H1 (cell line): Measurements from ENCODE around the gene FXYD5. TPM values are rescaled to one million over a fixed set of nuclear protein-coding genes. Genes with fewer than 3 reads are reported as not detected.

Experiments
- CTCF ChIA-PET: fragments of 300-600 bp; sonication (Branson Sonifier 250); formaldehyde crosslinking; loops from one replicate; lab custom pipeline; 2021; ENCODE audit not compliant: partially characterized antibody; lab: Charles Lee
- POLR2A ChIA-PET: fragments of 300-600 bp; sonication (Branson Sonifier 250); formaldehyde crosslinking; loops from one replicate; lab custom pipeline; 2021; ENCODE audit warnings: inconsistent platforms; ENCODE audit not compliant: partially characterized antibody; lab: Charles Lee
- DNase-seq, 2 experiments: peaks; one replicate each; pipeline versions ENCODE4 v3.0.0 to v3.0.0-alpha.2; 2010 to 2022; ENCODE audit warnings: low spot score in 2 of 2, low read depth in 1 of 2, mixed read lengths in 1 of 2
- FAIRE-seq: peaks from 2 replicates; lab custom pipeline; 2011; peaks lifted over from hg19 to GRCh38; lab: Jason Lieb, UNC
- H2AFZ ChIP-seq: 2 replicates; pipeline ENCODE4 v1.8.1; 2012; ENCODE audit warnings: low read length, inconsistent platforms
- H2AK5ac ChIP-seq: 2 replicates; pipeline ENCODE4 v1.6.1; 2013; ENCODE audit warnings: low read depth, low read length
- H2BK120ac ChIP-seq: replicated peaks from 2 replicates; pipeline ENCODE3; 2013; ENCODE audit warnings: low read depth, low read length, inconsistent platforms
- H2BK12ac ChIP-seq: 2 replicates; pipeline ENCODE4 v1.6.1; 2013; ENCODE audit warnings: low read depth, low read length
- H2BK15ac ChIP-seq: 2 replicates; pipeline ENCODE4 v1.6.1; 2013; ENCODE audit warnings: low read length
- H2BK20ac ChIP-seq: 2 replicates; pipeline ENCODE4 v1.6.1; 2013; ENCODE audit warnings: low read length
- H2BK5ac ChIP-seq: 2 replicates; pipeline ENCODE4 v1.6.1; 2013; ENCODE audit warnings: low read depth, low read length
- H3K14ac ChIP-seq: 2 replicates; pipeline ENCODE4 v1.6.1; 2013; ENCODE audit warnings: inconsistent platforms; ENCODE audit not compliant: insufficient read length
- H3K18ac ChIP-seq: 2 replicates; pipeline ENCODE4 v1.6.1; 2013; ENCODE audit warnings: low read length; ENCODE audit errors: extremely low read depth
- H3K23ac ChIP-seq: 2 replicates; pipeline ENCODE4 v1.6.1; 2013; ENCODE audit warnings: inconsistent platforms; ENCODE audit not compliant: insufficient read length
- H3K23me2 ChIP-seq: 2 replicates; pipeline ENCODE4 v1.6.1; 2013; ENCODE audit warnings: low read depth, low read length
- H3K27ac ChIP-seq: 2 replicates; pipeline ENCODE4 v1.6.1; 2011; ENCODE audit warnings: low read depth, low read length, inconsistent platforms
- H3K27me3 ChIP-seq, 4 experiments: replicated peaks in 1 of 4; 1 replicate in 1 of 4; 2 replicates in 3 of 4; pipeline versions ENCODE4 v1.6.1 to v1.8.1; 2011 to 2013; ENCODE audit warnings: low read length in 3 of 4, mild to moderate bottlenecking in 3 of 4, inconsistent platforms in 2 of 4, mixed read lengths in 2 of 4, moderate library complexity in 1 of 4; ENCODE audit not compliant: control insufficient read depth in 3 of 4, insufficient read depth in 3 of 4; ENCODE audit errors: extremely low read depth in 1 of 4
- H3K36me3 ChIP-seq, 4 experiments: 2 replicates each; pipeline versions ENCODE4 v1.6.1 to v1.8.1; 2011 to 2013; ENCODE audit warnings: mild to moderate bottlenecking in 4 of 4, low read length in 3 of 4, moderate library complexity in 2 of 4, control low read depth in 1 of 4, inconsistent platforms in 1 of 4; ENCODE audit not compliant: insufficient read depth in 4 of 4, control insufficient read depth in 2 of 4
- H3K4ac ChIP-seq: replicated peaks from 2 replicates; pipeline ENCODE3; 2013; ENCODE audit warnings: low read length, low read depth, mixed read lengths, inconsistent platforms; ENCODE audit not compliant: insufficient read length
- H3K4me1 ChIP-seq, 4 experiments: replicated peaks in 1 of 4; 1 replicate in 1 of 4; 2 replicates in 3 of 4; pipeline versions ENCODE4 v1.6.1 to v1.8.1; 2011 to 2013; ENCODE audit warnings: low read length in 3 of 4, inconsistent platforms in 2 of 4, mixed read lengths in 1 of 4; ENCODE audit not compliant: insufficient read depth in 4 of 4, control insufficient read depth in 3 of 4
- H3K4me2 ChIP-seq, 2 experiments: 2 replicates each; pipeline versions ENCODE4 v1.6.1 to v1.8.1; 2011 to 2013; ENCODE audit warnings: low read depth in 2 of 2, low read length in 2 of 2, control low read depth in 1 of 2, inconsistent platforms in 1 of 2, mild to moderate bottlenecking in 1 of 2; ENCODE audit not compliant: insufficient read depth in 1 of 2
- H3K4me3 ChIP-seq, 4 experiments: fragments of 200-600, 300-600 bp in 1 of 4; sonication (generic), shearing (Covaris generic), sonication (Bioruptor Twin) in 1 of 4; 2 replicates each; pipeline versions ENCODE4 v1.5.1 to v1.8.1; 2011 to 2016; ENCODE audit warnings: low read length in 4 of 4, low read depth in 3 of 4, control low read depth in 2 of 4, inconsistent platforms in 2 of 4, mild to moderate bottlenecking in 2 of 4, mixed read lengths in 1 of 4, moderate library complexity in 1 of 4; ENCODE audit not compliant: insufficient read depth in 2 of 4; ENCODE audit errors: extremely low read depth in 1 of 4
- H3K56ac ChIP-seq: replicated peaks from 2 replicates; pipeline ENCODE3; 2013; ENCODE audit warnings: low read depth, mild to moderate bottlenecking, mixed read lengths, low read length, inconsistent platforms; ENCODE audit not compliant: insufficient read length
- H3K79me1 ChIP-seq: 2 replicates; pipeline ENCODE4 v1.6.1; 2013; ENCODE audit warnings: low read depth, low read length, control low read depth
- H3K79me2 ChIP-seq, 2 experiments: 2 replicates each; pipeline versions ENCODE4 v1.6.1 to v1.8.1; 2012 to 2013; ENCODE audit warnings: low read length in 2 of 2, mild to moderate bottlenecking in 2 of 2, inconsistent platforms in 1 of 2; ENCODE audit not compliant: insufficient read depth in 2 of 2, control insufficient read depth in 1 of 2
- H3K9ac ChIP-seq, 4 experiments: replicated peaks in 1 of 4; 1 replicate in 1 of 4; 2 replicates in 3 of 4; pipeline versions ENCODE4 v1.6.1 to v1.8.1; 2011 to 2013; ENCODE audit warnings: low read depth in 3 of 4, low read length in 3 of 4, control low read depth in 2 of 4, mild to moderate bottlenecking in 2 of 4, moderate library complexity in 2 of 4, inconsistent platforms in 1 of 4; ENCODE audit errors: extremely low read depth in 1 of 4
- H3K9me3 ChIP-seq, 2 experiments: 2 replicates each; pipeline versions ENCODE4 v1.6.1 to v1.8.1; 2012 to 2013; ENCODE audit warnings: mild to moderate bottlenecking in 2 of 2, moderate library complexity in 2 of 2, control low read depth in 1 of 2, inconsistent platforms in 1 of 2, low read depth in 1 of 2, low read length in 1 of 2, mixed read lengths in 1 of 2; ENCODE audit not compliant: insufficient read depth in 2 of 2
- H4K20me1 ChIP-seq, 2 experiments: replicated peaks in 1 of 2; 2 replicates each; pipeline versions ENCODE3 to v1.8.1; 2011 to 2013; ENCODE audit warnings: inconsistent platforms in 2 of 2, low read length in 2 of 2, mild to moderate bottlenecking in 1 of 2; ENCODE audit not compliant: insufficient read depth in 2 of 2, control insufficient read depth in 1 of 2
- H4K5ac ChIP-seq: 2 replicates; pipeline ENCODE4 v1.6.1; 2013; ENCODE audit warnings: low read length, low read depth, mixed read lengths, inconsistent platforms; ENCODE audit not compliant: insufficient read length
- H4K8ac ChIP-seq: 2 replicates; pipeline ENCODE4 v1.8.0; 2013; ENCODE audit warnings: mild to moderate bottlenecking, moderate library complexity, low read length, inconsistent platforms; ENCODE audit not compliant: insufficient read depth; ENCODE audit errors: extremely low read depth
- H4K91ac ChIP-seq: replicated peaks from 2 replicates; pipeline ENCODE3; 2013; ENCODE audit warnings: low read length, mixed read lengths, inconsistent platforms; ENCODE audit not compliant: insufficient read length
- FOSL1 ChIP-seq: IDR thresholded peaks from 2 replicates; pipeline ENCODE4 v1.6.1; 2011; ENCODE audit warnings: mild to moderate bottlenecking, low read depth, low read length, moderate library complexity; ENCODE audit not compliant: insufficient read depth
- JUN ChIP-seq: IDR thresholded peaks from 2 replicates; pipeline ENCODE4 v1.6.1; 2011; ENCODE audit warnings: low read depth, mild to moderate bottlenecking, improper control_type of control experiment, low read length
- KDM4A ChIP-seq: IDR thresholded peaks from one replicate; pipeline ENCODE4 v1.7.1; 2012; ENCODE audit warnings: low read depth, mild to moderate bottlenecking, moderate library complexity, low read length, inconsistent platforms; ENCODE audit not compliant: severe bottlenecking
- KDM5A ChIP-seq: fragments of 200-600 bp; IDR thresholded peaks from 2 replicates; pipeline ENCODE4 v1.7.1; 2012; ENCODE audit warnings: mild to moderate bottlenecking, low read length, inconsistent platforms, mixed read lengths
- POLR2A ChIP-seq, 2 experiments: IDR thresholded peaks; 1 replicate in 1 of 2; 2 replicates in 1 of 2; pipeline ENCODE4 v1.6.1; 2011; ENCODE audit warnings: low read depth in 2 of 2, low read length in 2 of 2, mild to moderate bottlenecking in 2 of 2; ENCODE audit errors: control extremely low read depth in 1 of 2
- RAD21 ChIP-seq, 2 experiments: IDR thresholded peaks in 1 of 2; conservative IDR thresholded peaks in 1 of 2; 2 replicates each; pipeline ENCODE4 v1.6.1; 2011; ENCODE audit warnings: low read depth in 2 of 2, low read length in 2 of 2, improper control_type of control experiment in 1 of 2, inconsistent platforms in 1 of 2, mild to moderate bottlenecking in 1 of 2, moderate library complexity in 1 of 2
- RNF2 ChIP-seq: fragments of 200-900, 300-1000 bp; sonication (generic); IDR thresholded peaks from 2 replicates; pipeline ENCODE4 v1.7.1; 2016; ENCODE audit warnings: borderline replicate concordance, low read depth, mild to moderate bottlenecking, antibody characterized with exemption, low read length; ENCODE audit not compliant: poor library complexity, severe bottlenecking; ENCODE audit errors: missing control alignments
- SAP30 ChIP-seq: fragments of 300-600 bp; sonication (generic); IDR thresholded peaks from 2 replicates; pipeline ENCODE4 v1.7.1; 2012; ENCODE audit warnings: low read length, moderate library complexity, mild to moderate bottlenecking, inconsistent platforms; ENCODE audit not compliant: insufficient read depth, insufficient replicate concordance
- SIX5 ChIP-seq: IDR thresholded peaks from 2 replicates; pipeline ENCODE4 v1.6.1; 2011; ENCODE audit warnings: mild to moderate bottlenecking, low read depth, low read length
- TCF12 ChIP-seq: IDR thresholded peaks from 2 replicates; pipeline ENCODE4 v1.6.1; 2011; ENCODE audit warnings: low read depth, mild to moderate bottlenecking, low read length
- WGBS, 2 experiments: shearing (Covaris generic) in 1 of 2; methylation state at CpG; one replicate each; pipeline versions ENCODE4 v1.1.6 to v1.1.7; 2013 to 2015; ENCODE audit warnings: low lambda C conversion rate in 2 of 2, mixed read lengths in 2 of 2, inconsistent platforms in 1 of 2, low coverage in 1 of 2, missing lambda C conversion rate in 1 of 2; ENCODE audit not compliant: insufficient replicate concordance in 2 of 2, insufficient coverage in 1 of 2, insufficient read length in 1 of 2; ENCODE audit errors: extremely low coverage in 1 of 2, missing lambda C conversion rate in 1 of 2; 5-methylcytosine and 5-hydroxymethylcytosine counted together
- polyA plus RNA-seq, 7 experiments: library from polyadenylated mRNA; depleted of rRNA in 3 of 7; stranded (reverse) in 5 of 7; unstranded in 2 of 7; fragments of >200 nt in 5 of 7; fragments of 200-250 nt in 2 of 7; gene quantifications; 1 replicate in 5 of 7; 2 replicates in 1 of 7; 4 replicates in 1 of 7; pipeline versions ENCODE4 v1.2.1 to v1.2.3, GENCODE V29; 2011 to 2013; ENCODE audit warnings: missing spikeins in 2 of 7, mixed read lengths in 2 of 7
- total RNA-seq: library from RNA; stranded (reverse); fragmentation: NEBNext Ultra II Directional; extraction: Animal tissue kit (Norgen Biotek cat#: 25700); gene quantifications from 2 replicates; pipeline ENCODE4 v1.2.1, GENCODE V29; 2021
- TF ChIP-seq, protein P1 (sequence below): IDR thresholded peaks from 2 replicates; pipeline ENCODE4 v1.6.1; 2011; ENCODE audit warnings: low read length, improper control_type of control experiment

Gene FXYD5
- total and polyA plus RNA-seq, 2 of the 8 experiments (the other 6 are each of a cell fraction or from before 2014, with no cell fraction given): 99.0 to 191 TPM

DNA sequence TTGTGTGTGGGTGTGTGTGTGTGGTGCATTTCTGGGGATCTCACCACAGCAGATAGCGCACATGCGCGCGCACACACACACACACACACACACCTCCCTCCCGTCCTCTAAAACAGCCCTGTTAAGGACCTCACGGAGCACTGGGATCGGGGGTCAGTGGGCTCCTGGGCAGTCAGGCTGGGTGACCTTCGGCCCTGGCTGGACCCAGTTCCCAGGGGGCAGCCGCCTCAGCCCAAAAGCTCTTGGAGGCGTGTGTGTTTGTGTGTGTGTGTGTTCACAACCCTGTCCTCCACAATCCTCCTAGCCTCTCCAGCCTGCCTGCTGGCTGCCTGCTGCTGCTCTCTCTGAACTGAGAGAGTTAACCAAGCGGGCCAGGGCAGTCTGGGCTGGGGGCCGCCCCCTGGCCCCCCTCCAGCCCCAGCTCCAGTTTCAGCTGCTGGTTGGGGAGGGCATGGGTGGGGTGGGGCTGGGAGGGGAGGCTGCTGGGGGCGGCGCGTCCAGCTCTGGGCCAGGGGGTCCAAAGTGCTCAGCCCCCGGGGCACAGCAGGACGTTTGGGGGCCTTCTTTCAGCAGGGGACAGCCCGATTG lies 16.1 kb upstream of the FXYD5 start, which contains the start of gene FXYD1:
TSS of gene FXYD1 (plus strand) at position 520 of the 588 bp plus-strand sequence. CDS start 1,256 bp downstream, outside the sequence.
- H3K56ac ChIP-seq: no peak within 1 kb of the TSS
- H4K91ac ChIP-seq: peak within 1 kb of the TSS; percentile 76
- ChIA-PET CTCF (interaction anchor here (2.0 to 10.2 kb wide), 5 partner anchors 11 to 94 kb away, joined by 5 to 154 read pairs (median 22); partner anchors contain the start of gene FXYD3), POLR2A (no interaction called here)
- H3K23me2 ChIP-seq: peaks cover 17% of the 10 kb centered on the region; the same call in 1 of the 2 replicates
- FAIRE-seq: no peak
- H3K36me3 ChIP-seq: no peaks in the 10 kb centered on the region
- H2BK12ac ChIP-seq: peak within 1 kb of the TSS; percentile 99; the same call in 1 of the 2 replicates
- H3K27me3 ChIP-seq: peaks cover 0 to 6% (median 1%) of the 10 kb centered on the region in 4 experiments; a peak in 3 of 7 replicates
- H2BK15ac ChIP-seq: peak within 1 kb of the TSS; percentile 98
- no peaks in the 10 kb centered on the region for H3K79me1 ChIP-seq
- H3K18ac ChIP-seq: peak within 1 kb of the TSS; percentile 71
- no peak within 1 kb of the TSS for H3K4me2 ChIP-seq
- WGBS, 2 experiments: 86% methylated on average over 12 of the region's 18 CpGs; no CpG with 5 or more reads in 1 of the 2 experiments
- H3K4ac ChIP-seq: peak within 1 kb of the TSS; percentile 19
- H4K20me1 ChIP-seq: no peaks in the 10 kb centered on the region
- H2BK5ac ChIP-seq: peak within 1 kb of the TSS; percentile 52; the same call in 1 of the 2 replicates
- H3K14ac ChIP-seq: no peak within 1 kb of the TSS
- H3K4me1 ChIP-seq: peaks cover 3 to 30% (median 19%) of the 10 kb centered on the region in 4 experiments
- no peaks in the 10 kb centered on the region for H3K79me2 ChIP-seq
- H3K4me3 ChIP-seq: no peak within 1 kb of the TSS
- no peak within 1 kb of the TSS for H3K27ac ChIP-seq
- H2AFZ ChIP-seq: no peak within 1 kb of the TSS
- 0 out of 2 replicates have a peak within 1 kb of the TSS, but pooled peaks have one; percentile 84 for H2AK5ac ChIP-seq
- H2BK20ac ChIP-seq: peak within 1 kb of the TSS; percentile 95; the same call in 1 of the 2 replicates
- no peak within 1 kb of the TSS for H4K5ac ChIP-seq
- H3K9ac ChIP-seq: no peak within 1 kb of the TSS
- no peak within 1 kb of the TSS; the same call in 1 of the 2 replicates for H4K8ac ChIP-seq
- DNase-seq: no peak
- peak within 1 kb of the TSS; percentile 69 for H2BK120ac ChIP-seq
- H3K9me3 ChIP-seq: no peaks in the 10 kb centered on the region
- H3K23ac ChIP-seq: no peak within 1 kb of the TSS
- TF ChIP-seq SIX5 (no peak), RAD21 (IDR thresholded peaks at IDR 0.05 in 1 of 2, conservative IDR thresholded peaks at IDR 0.05 in 1 of 2; ENCODE audit: low read depth in 2 of 2, low read length in 2 of 2) (no peak), POLR2A (IDR thresholded peaks at IDR 0.05; ENCODE audit: control extremely low read depth in 1 of 2, low read depth in 2 of 2, low read length in 2 of 2) (no peak), FOSL1 (no peak), SAP30 (no peak), KDM5A (no peak), RNF2 (no peak), TCF12 (no peak), JUN (no peak), KDM4A (no peak)
- TF ChIP-seq, protein P1, sequence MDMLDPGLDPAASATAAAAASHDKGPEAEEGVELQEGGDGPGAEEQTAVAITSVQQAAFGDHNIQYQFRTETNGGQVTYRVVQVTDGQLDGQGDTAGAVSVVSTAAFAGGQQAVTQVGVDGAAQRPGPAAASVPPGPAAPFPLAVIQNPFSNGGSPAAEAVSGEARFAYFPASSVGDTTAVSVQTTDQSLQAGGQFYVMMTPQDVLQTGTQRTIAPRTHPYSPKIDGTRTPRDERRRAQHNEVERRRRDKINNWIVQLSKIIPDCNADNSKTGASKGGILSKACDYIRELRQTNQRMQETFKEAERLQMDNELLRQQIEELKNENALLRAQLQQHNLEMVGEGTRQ: no peak
